ENCODE results near the gene UBE2M. TPM values are rescaled to one million over a fixed set of nuclear protein-coding genes. Genes with fewer than 3 reads are reported as not detected.
"Not testable (repeated sequence)": the region's sequence is repeated elsewhere in the genome, so short reads cannot be mapped to it uniquely, and the experiment has no call there.

Gene UBE2M
- total and polyA plus RNA-seq, 9 donors: 13.8 to 110 (median 62.6) TPM

- 72 to 77% (median 76%) methylated on average over 25 of the region's 25 CpGs for WGBS, 3 donors
- DNase-seq: no peak
- no peaks in the 10 kb centered on the region for H3K36me3 ChIP-seq
- intact Hi-C loops (cut with DNase I): no loop called here
- no peak within 1 kb of the TSS for H3K27ac ChIP-seq
- no peak for TF ChIP-seq CTCF (IDR thresholded peaks at IDR 0.05)
- no peaks in the 10 kb centered on the region for H3K9me3 ChIP-seq
- no peak within 1 kb of the TSS for H3K4me3 ChIP-seq
- peaks cover 3% of the 10 kb centered on the region for H3K4me1 ChIP-seq (ENCODE audit: insufficient read depth)
- no peaks in the 10 kb centered on the region for H3K27me3 ChIP-seq
Observed at GRCh38 chr19:58511353-58512208, 46.8 kb downstream of the UBE2M start, which contains the start of gene SLC27A5. Gene SLC27A5 (minus strand): TSS chr19:58511992. CDS start chr19:58511955, 37 bp downstream.

- H3K27me3 ChIP-seq: no peaks in the 10 kb centered on the region
- 76 to 82% (median 81%) methylated on average over 8 of the region's 8 CpGs for WGBS, 3 donors
- H3K4me3 ChIP-seq: no peak overlapping the region
- intact Hi-C loops (cut with DNase I): no loop called here
- TF ChIP-seq CTCF (IDR thresholded peaks at IDR 0.05): no peak
- TF ChIP-seq POLR2A (IDR thresholded peaks at IDR 0.05): no peak
- TF ChIP-seq EP300 (IDR thresholded peaks at IDR 0.05): no peak
- no peaks in the 10 kb centered on the region for H3K36me3 ChIP-seq
- H3K4me1 ChIP-seq (ENCODE audit: insufficient read depth): peaks cover 3% of the 10 kb centered on the region
- no peak for DNase-seq
- no peaks in the 10 kb centered on the region for H3K9me3 ChIP-seq
- H3K27ac ChIP-seq: no peak overlapping the region
Observed at GRCh38 chr19:58510084-58510862, 48.1 kb downstream of the UBE2M start.

GRCh38 chr19:58509731-58510083 lies 48.7 kb downstream of the UBE2M start:
- Histone ChIP-seq H3K27ac (no peak overlapping the region), H3K27me3 (no peaks in the 10 kb centered on the region), H3K4me3 (no peak overlapping the region), H3K4me1 (ENCODE audit: insufficient read depth) (peaks cover 3% of the 10 kb centered on the region), H3K36me3 (no peaks in the 10 kb centered on the region), H3K9me3 (no peaks in the 10 kb centered on the region)
- no peak for DNase-seq
- TF ChIP-seq EP300 (IDR thresholded peaks at IDR 0.05): no peak
- 83 to 89% (median 87%) methylated on average over 11 of the region's 11 CpGs for WGBS, 3 donors
- intact Hi-C loops (cut with DNase I): no loop called here

- H3K36me3 ChIP-seq; H3K27me3 ChIP-seq; H3K4me1 ChIP-seq (ENCODE audit: insufficient read depth); DNase-seq; H3K27ac ChIP-seq; H3K9me3 ChIP-seq; intact Hi-C loops (cut with DNase I); H3K4me3 ChIP-seq: not testable (repeated sequence)
- WGBS, 3 donors: 68 to 84% (median 76%) methylated on average over 7 to 8 of the region's 8 CpGs
Observed at GRCh38 chr19:58507602-58508223, 50.7 kb downstream of the UBE2M start.

Small RNA genes within 50 kb of the gene (microRNA-seq; reads per million reads assigned to microRNA genes)
- 0 to 0.79 (median 0.18) reads per million in 3 donors for gene MIR6807

Small RNA genes within 50 kb of the gene (small RNA-seq; reads per million reads assigned to genes)
- gene MIR6807: not detected
- gene RN7SL525P: not detected

Other genes starting within 250 kb of the UBE2M start
- 1 to 10 TPM; 2.2 to 6.1 (median 4.5) TPM for gene ZSCAN22, start 231.6 kb downstream of the UBE2M start, total RNA-seq
- 1 to 10 TPM; 1.1 to 2.3 TPM for gene ZSCAN22, start 231.6 kb downstream of the UBE2M start, polyA plus RNA-seq
- gene A1BG, start 205.1 kb downstream of the UBE2M start, total RNA-seq: 10 to 100 TPM in 2 of 7 donors, 1 to 10 TPM in 5; 2.6 to 32.4 (median 4.8) TPM
- gene A1BG, start 205.1 kb downstream of the UBE2M start, polyA plus RNA-seq: 10 to 100 TPM in 1 of 2 donors, under 1 TPM in 1; 0.38 to 11.8 TPM
- 1 to 10 TPM; 2.5 to 6.5 (median 3.4) TPM for gene ZNF497, start 195.9 kb downstream of the UBE2M start, total RNA-seq
- gene ZNF497, start 195.9 kb downstream of the UBE2M start, polyA plus RNA-seq: 1 to 10 TPM in 1 of 2 donors, under 1 TPM in 1; 0.30 to 2.2 TPM
- gene ZNF837, start 177.6 kb downstream of the UBE2M start, total RNA-seq: 1 to 10 TPM; 1.4 to 3.2 (median 2.7) TPM
- gene ZNF837, start 177.6 kb downstream of the UBE2M start, polyA plus RNA-seq: 1 to 10 TPM in 1 of 2 donors, not detected in 1; 2.3 TPM
- gene RPS5, start 171.3 kb downstream of the UBE2M start, total RNA-seq: 1,000 to 10,000 TPM; 1,875 to 5,180 (median 2,346) TPM
- 1,000 to 10,000 TPM in 1 of 2 donors, 100 to 1,000 TPM in 1; 715 to 3,775 TPM for gene RPS5, start 171.3 kb downstream of the UBE2M start, polyA plus RNA-seq
- gene RNF225, start 163.0 kb downstream of the UBE2M start, total RNA-seq: not detected
- not detected for gene RNF225, start 163.0 kb downstream of the UBE2M start, polyA plus RNA-seq
- gene ZNF584, start 150.0 kb downstream of the UBE2M start, total RNA-seq: 10 to 100 TPM; 12.6 to 24.3 (median 22.0) TPM
- gene ZNF584, start 150.0 kb downstream of the UBE2M start, polyA plus RNA-seq: 10 to 100 TPM; 11.0 to 12.0 TPM
- gene ZNF132, start 118.5 kb downstream of the UBE2M start, total RNA-seq: 10 to 100 TPM in 2 of 7 donors, 1 to 10 TPM in 5; 6.2 to 12.5 (median 8.6) TPM
- 1 to 10 TPM; 3.3 to 5.9 TPM for gene ZNF132, start 118.5 kb downstream of the UBE2M start, polyA plus RNA-seq
- 10 to 100 TPM in 1 of 7 donors, 1 to 10 TPM in 6; 4.7 to 11.4 (median 8.5) TPM for gene ZNF324B, start 107.0 kb downstream of the UBE2M start, total RNA-seq
- gene ZNF324B, start 107.0 kb downstream of the UBE2M start, polyA plus RNA-seq: 1 to 10 TPM; 4.2 to 4.7 TPM
- 10 to 100 TPM; 14.2 to 20.2 (median 18.6) TPM for gene ZNF324, start 91.5 kb downstream of the UBE2M start, total RNA-seq
- gene ZNF324, start 91.5 kb downstream of the UBE2M start, polyA plus RNA-seq: 1 to 10 TPM; 3.9 to 8.7 TPM
- gene ZNF446, start 82.3 kb downstream of the UBE2M start, total RNA-seq: 10 to 100 TPM; 16.2 to 20.9 (median 18.6) TPM
- 10 to 100 TPM in 1 of 2 donors, 1 to 10 TPM in 1; 1.9 to 24.9 TPM for gene ZNF446, start 82.3 kb downstream of the UBE2M start, polyA plus RNA-seq
- gene SLC27A5, start 46.6 kb downstream of the UBE2M start, total RNA-seq: 10 to 100 TPM in 4 of 7 donors, 1 to 10 TPM in 3; 6.5 to 14.8 (median 11.1) TPM
- gene SLC27A5, start 46.6 kb downstream of the UBE2M start, polyA plus RNA-seq: 10 to 100 TPM in 1 of 2 donors, under 1 TPM in 1; 0.70 to 14.2 TPM
- gene ZBTB45, start 38.8 kb downstream of the UBE2M start, total RNA-seq: 10 to 100 TPM in 5 of 7 donors, 1 to 10 TPM in 2; 8.1 to 23.3 (median 17.3) TPM
- 10 to 100 TPM in 1 of 2 donors, 1 to 10 TPM in 1; 1.1 to 11.6 TPM for gene ZBTB45, start 38.8 kb downstream of the UBE2M start, polyA plus RNA-seq
- gene TRIM28, start 14.5 kb downstream of the UBE2M start, total RNA-seq: 100 to 1,000 TPM; 193 to 505 (median 348) TPM
- 100 to 1,000 TPM; 270 to 294 TPM for gene TRIM28, start 14.5 kb downstream of the UBE2M start, polyA plus RNA-seq
- 100 to 1,000 TPM in 2 of 7 donors, 10 to 100 TPM in 5; 54.2 to 105 (median 96.1) TPM for gene CHMP2A, start 3.5 kb downstream of the UBE2M start, total RNA-seq
- 100 to 1,000 TPM; 137 to 143 TPM for gene CHMP2A, start 3.5 kb downstream of the UBE2M start, polyA plus RNA-seq
- 10 to 100 TPM; 26.2 to 48.0 (median 30.6) TPM for gene MZF1, start 14.7 kb upstream of the UBE2M start, total RNA-seq
- 10 to 100 TPM; 10.8 to 32.5 TPM for gene MZF1, start 14.7 kb upstream of the UBE2M start, polyA plus RNA-seq